ENCODE measurements around the gene GSTT2B.
"Not testable (repeated sequence)": the region's sequence is repeated elsewhere in the genome, so short reads cannot be mapped to it uniquely, and the experiment has no call there.

GSTT2B gene

GRCh38 chr22:23909296-23909898 lies 51.6 kb downstream of the GSTT2B start:
- no peak for TF ChIP-seq CTCF (conservative IDR thresholded peaks at IDR 0.05; ENCODE audit: control insufficient read depth, insufficient read depth, low read depth, low read length)
- no peak for DNase-seq (ENCODE audit: low read depth)
- H3K4me3 ChIP-seq (ENCODE audit: control insufficient read depth, low read depth, low read length), result no peak overlapping the region

- no peak for DNase-seq (ENCODE audit: low read depth)
- no peak overlapping the region for H3K4me3 ChIP-seq (ENCODE audit: control insufficient read depth, low read depth, low read length)
- TF ChIP-seq CTCF (conservative IDR thresholded peaks at IDR 0.05; ENCODE audit: control insufficient read depth, insufficient read depth, low read depth, low read length), result no peak
Observed at GRCh38 chr22:23908587-23909205, 52.3 kb downstream of the GSTT2B start.

GRCh38 chr22:23907423-23907822 lies 53.6 kb downstream of the GSTT2B start:
- DNase-seq (ENCODE audit: low read depth); H3K4me3 ChIP-seq (ENCODE audit: control insufficient read depth, low read depth, low read length): not testable (repeated sequence)

All from fibroblast of mammary gland (primary cell).